CD4-positive, alpha-beta T cell treated with Interleukin-21 for 1 hour (primary cell): ENCODE measurements around the gene TWSG1.
"Not testable (repeated sequence)": the region's sequence is repeated elsewhere in the genome, so short reads cannot be mapped to it uniquely, and the experiment has no call there.

ENCODE experiments used
- DNase-seq: peaks from one replicate; pipeline ENCODE4 v3.0.0-alpha.2; 2020

TWSG1 gene

DNA sequence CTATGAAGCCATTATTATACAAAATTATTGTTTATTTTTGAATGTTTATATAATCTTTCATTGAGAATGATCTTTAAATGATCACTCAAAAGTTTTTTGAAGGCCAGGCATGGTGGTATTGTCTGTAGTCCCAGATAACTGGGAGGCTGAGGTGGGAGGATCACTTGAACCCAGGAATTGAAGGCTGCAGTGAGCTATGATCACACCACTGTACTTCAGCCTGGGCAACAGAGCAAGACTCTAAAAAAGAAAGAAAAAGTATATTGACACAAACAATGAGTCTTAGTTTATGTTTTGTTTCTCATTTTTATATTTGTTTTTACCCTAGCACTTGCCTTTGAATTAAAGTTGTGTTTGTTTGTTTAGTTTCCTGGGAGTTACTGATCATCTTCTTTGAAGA is 2.3 kb downstream of the TWSG1 start:
- no peak for DNase-seq

DNA sequence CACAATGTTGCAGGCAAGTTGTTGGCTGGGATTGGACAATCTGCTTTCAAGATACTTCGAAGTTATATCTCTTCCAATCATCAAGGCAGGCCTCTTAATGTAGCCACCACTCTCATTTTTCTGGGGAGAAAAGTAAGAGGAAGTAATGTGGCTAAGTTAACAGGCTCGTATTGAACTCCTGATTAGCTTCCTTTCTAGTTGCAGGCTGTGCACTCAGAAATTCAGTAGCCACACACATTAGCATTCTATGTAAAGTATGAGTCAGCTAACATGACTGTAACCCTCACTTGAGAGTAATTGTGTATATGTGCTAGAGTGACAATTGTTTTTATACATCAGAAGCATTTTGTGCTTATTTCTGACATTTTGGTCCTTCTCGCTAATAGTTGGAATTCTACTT is 3.3 kb downstream of the TWSG1 start:
- no peak for DNase-seq

DNA sequence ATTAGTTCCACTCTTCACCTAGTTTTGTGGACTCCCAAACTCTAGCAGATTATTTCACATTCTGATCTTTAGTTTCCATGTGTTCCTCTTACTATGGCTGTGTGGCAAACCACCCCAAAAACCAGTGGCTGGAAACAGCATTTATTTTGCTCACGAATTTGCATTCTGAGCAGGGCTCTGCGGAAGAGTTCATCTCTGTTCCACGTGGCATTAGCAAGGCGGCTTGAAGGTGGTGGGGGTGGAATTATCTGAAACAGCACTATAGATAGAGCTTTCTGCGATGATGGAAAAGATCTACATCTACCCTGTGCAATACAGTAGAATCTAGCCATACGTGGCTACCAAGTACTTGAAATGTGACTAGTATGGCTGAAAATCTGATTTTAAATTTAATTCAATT is 5.9 kb downstream of the TWSG1 start:
- DNase-seq = no peak

DNA sequence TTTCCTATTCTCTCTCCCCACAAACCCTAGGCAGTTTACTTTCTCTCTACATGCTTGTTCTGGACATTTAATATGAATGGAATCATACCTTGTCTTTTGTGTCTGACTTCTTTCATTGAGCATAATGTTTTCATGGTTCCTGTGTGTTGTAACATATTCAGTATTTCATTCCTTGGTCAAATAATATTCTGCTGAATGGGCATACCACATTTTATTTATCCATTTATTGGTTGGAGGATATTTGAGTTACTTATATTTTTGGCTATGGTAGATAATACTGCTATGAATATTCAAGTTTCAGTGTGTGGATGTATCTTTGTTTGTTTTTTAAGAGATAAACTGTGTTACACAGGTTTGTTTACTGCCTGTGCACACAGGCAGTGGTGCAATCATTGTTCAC is 9.0 kb downstream of the TWSG1 start:
- no peak for DNase-seq

DNA sequence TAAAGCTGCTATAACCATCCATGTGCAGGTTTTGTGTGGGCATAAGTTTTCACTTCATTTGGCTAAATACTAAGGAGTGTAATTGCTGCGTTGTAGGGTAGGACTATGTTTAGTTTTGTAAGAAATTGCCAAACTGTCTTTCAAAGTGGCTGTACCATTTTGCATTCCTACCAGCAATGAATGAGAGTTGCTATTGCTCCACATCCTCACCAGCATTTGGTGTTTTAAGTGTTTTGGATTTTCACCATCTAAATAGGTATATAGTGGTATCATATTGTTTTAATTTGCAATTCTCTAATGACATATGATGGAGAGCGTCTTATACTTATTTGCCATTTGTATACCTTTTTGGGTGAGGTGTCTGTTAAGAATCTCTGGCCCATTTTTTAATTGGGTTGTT is 12.2 kb downstream of the TWSG1 start:
- no peak for DNase-seq

DNA sequence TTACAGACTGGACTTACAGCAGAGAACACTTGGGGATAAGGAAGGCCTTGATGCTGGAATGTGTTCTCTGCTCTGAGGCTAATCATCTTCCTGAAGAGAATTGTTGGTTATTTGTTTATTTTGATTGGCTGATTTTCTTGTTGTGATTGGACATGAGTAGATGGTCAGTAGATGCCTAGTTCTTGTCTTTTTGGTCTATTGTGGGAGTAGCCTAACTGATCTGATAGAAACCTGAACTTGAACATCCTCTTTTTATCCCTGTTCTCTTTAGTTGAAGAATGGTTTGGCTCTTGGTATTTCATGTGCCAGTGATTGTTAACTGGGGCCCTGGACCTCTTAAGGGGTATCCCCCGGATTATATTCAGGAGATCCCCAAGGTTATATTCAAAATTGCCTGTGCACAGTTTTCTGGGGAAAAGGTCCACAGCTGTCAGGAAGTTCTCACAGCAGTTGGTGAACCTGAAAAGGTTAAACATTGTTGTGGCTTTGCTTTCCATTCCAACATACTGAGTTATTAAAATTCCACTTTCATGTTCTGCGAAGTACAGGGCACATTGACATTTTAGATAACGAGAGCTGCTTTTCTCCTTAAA is 13.6 kb downstream of the TWSG1 start:
- no peak for DNase-seq

DNA sequence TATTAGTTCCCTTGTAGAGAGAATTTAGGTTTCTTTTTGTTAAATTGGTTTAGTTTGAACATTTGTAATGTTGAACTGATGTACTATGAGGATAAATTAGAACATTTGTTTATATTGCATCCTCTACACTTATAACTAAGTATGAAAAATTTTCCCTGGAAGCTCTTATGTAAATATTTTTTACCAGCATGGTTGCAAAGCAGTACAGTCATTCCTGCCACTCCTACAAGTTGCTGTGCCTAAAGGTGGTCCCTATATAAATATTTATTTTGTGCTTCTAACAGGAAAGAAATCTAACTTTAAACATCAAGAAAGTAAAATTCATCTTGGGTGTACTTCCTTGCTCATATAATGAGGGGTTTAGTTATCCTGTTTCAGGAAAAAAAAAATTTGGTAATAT is 14.2 kb downstream of the TWSG1 start:
- DNase-seq = no peak

DNA sequence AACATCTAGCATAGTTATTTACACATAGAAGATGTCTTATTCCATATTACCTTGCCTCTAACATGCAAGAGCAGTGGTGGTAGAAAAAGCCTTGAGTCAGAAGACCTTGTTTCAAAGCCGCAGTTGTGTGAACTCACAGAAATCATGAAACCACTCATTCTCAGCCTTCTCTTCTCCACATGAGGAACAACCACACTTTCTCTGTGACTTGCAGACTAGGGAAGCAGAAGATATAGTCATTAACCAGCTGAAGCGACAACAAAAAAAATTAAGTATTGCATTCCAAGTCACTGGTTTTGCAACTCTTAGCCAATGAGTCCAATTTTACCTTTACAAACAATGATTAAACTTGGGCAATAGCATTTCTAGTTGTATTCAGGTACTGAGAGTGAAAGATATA is 19.0 kb downstream of the TWSG1 start:
- DNase-seq = no peak

DNA sequence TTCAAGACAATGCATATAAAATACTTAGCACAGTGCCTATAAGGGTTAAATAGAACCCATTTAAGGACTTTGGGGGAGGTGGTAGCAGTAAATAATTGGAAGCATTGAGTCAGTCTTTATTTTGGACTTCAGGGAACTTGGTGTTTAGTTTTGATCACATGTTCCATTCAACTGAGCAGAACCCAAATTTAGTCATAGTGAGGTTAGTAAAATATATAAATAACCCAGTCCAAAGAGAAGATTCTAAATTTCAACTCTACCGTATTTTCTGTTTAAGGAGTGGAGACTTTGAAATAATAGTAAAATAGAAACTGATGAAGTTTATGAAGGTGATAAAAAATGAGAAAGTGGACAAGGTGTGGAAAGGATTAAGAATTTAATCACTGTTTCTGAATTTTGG is 19.7 kb downstream of the TWSG1 start:
- no peak for DNase-seq

DNA sequence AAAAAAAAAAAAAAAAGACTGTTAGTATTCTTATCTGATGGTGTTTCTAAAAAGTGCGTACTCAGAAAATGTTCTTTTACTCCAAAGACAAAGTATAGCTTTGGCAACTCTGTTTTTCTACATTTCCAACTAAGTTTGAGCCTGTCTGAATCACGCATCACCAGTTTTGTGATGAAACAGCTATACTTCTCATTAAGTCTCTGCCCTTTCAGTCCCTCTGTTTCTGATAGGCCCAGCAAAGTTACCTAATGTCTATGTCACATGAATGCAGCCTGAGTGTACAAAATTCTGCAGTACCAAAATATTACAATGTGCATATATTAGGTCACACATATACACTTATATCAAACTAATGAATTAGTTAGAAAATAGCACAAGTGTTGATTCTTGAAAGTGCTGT is 22.4 kb downstream of the TWSG1 start:
- no peak for DNase-seq

DNA sequence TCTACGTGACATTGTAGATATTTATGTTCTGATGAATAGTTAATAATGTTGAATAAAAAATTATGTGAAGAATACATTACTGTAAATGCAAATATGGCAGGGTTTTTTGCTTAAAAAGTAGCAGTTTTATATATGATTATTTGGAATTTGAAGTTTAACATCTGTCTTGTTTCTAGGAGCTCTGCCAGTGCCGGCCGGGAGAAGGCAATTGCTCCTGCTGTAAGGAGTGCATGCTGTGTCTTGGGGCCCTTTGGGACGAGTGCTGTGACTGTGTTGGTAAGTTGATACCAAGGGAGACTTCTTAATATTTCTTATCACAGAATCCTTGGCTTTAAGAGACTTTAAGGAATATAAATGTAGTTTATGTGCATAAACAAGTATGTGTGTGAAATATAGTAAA is 25.2 kb downstream of the TWSG1 start:
- no peak for DNase-seq

DNA sequence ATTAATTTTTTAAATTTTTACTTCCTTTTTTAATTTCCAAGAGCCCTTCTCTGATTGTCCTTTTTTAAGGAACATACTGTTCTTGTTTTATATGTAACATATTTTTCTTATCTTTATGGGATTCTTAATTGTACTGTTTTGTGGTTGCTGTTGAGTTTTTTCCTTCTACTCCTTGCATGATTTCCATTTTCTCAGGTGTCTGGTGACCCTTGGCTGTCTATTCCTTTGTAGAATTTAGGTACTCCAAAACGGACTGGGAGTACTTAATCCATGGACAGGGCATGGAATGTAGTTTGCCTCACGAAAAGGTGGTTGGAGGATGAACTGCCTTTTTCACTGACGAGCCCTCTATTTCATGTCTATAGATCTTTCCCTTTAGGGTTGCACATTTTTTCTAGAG is 26.6 kb downstream of the TWSG1 start:
- no peak for DNase-seq

DNA sequence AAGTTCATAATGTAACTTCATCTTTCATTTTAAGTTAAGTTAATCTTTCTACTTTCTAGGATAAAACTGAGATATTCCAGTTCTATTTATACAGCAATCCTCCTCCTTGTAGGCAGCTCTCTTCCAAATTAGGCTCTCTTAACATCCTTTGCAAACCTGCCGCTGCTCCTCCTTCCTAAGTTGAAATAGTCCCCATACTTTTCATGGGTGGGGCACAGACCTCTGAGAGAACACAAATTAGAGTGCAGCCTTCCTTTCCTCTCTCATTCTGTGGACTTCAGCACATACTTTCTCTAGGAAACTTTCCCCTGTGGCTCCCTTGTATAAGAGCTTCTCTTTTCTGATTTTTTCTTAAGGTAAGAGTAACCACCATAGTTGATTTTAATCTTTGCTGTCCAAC is 28.3 kb downstream of the TWSG1 start:
- DNase-seq = no peak

DNA sequence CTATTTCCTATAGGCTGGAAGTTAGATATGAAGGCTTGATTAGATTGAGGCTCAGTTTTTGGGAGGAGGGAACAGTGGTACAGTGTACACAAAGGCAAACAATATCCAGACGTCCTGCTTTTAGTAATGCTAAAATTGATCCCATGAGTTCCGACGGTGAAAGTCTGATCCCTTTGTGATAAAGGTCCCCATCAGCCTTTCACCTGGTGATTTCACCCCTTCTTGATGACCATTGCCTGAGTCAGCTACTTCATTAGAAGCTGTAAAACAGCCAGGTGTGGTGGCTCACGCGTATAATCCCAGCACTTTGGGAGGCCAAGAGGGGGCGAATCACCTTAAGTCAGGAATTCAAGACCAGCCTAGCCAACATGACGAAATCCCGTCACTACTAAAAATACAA is 29.7 kb downstream of the TWSG1 start:
- DNase-seq = no peak

DNA sequence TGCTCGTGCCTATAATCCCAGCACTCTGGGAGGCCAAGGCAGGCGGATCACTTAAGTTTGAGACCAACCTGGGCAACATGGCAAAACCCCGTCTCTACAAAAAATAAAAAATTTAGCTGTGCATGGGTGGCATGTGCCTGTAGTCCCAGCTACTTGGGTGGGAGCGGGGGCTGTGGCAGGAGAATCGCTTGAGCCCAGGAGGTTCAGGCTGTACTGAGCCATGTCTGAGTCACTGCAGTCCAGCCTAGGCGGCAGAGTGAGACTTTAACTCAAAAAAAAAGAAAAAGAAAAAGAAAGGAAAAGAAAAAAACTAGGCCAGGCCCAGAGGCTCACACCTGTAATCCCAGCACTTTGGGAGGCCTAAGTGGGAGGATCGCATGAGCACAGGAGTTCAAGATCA is 30.8 kb downstream of the TWSG1 start:
- no peak for DNase-seq

DNA sequence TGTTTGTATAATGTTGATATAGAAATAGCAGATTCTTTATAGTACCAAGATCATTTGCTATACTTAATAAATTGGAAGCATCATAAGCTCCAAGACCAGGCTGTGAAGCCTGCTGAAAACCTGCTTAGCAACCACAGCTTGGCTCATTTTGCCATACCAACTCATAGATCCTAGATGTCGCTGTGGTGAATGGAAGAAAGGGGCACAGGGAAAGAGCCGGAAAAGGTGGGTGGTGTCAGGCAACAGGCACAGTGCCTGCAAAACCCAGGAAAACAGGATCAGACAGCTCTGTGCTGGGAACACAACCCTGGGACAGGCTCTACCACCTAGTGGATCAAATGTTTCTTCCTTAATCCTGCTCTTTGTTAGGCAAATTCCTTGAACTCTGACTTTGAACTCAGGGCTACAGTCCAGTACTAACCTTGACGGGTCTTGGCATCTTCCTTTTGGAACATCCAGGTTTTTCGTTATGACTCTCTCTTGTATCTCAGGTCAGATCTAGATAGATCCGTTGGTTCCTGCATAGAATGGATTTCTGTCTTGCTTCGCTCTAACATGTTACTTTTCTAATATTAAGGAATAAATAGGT is 31.6 kb downstream of the TWSG1 start:
- DNase-seq = no peak

DNA sequence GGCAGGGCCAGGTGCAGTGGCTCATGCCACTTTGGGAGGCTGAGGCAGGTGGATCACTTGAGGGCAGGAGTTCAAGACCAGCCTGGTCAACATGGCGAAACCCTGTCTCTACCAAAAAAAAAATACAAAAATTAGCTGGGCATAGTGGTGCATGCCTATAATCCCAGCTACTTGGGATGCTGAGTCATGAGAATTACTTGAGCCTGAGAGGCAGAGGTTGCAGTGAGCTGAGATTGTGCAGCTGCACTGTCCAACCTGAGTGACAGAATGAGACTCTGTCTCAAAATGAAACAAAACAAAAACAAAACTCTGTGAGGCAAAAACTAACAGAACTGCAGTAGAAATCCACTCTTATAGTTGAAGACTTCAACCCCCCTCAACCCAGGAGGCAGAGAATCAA is 38.7 kb downstream of the TWSG1 start:
- DNase-seq = not testable (repeated sequence)

DNA sequence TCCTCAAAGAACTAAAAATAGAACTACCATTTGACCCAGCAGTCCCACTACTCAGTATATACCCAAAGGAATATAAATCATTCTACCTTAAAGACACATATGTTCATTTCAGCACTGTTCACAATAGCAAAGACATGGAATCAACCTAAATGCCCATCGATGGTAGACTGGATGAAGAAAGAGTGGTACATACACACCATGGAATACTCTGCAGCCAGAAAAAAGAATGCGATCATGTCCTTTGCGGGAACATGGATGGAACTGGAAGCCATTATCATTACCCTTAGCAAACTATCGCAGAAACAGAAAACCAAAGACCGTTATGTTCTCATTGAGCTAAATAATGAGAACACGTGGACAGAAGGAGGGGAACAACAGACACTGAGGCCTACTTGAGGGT is 44.5 kb downstream of the TWSG1 start:
- DNase-seq = no peak

DNA sequence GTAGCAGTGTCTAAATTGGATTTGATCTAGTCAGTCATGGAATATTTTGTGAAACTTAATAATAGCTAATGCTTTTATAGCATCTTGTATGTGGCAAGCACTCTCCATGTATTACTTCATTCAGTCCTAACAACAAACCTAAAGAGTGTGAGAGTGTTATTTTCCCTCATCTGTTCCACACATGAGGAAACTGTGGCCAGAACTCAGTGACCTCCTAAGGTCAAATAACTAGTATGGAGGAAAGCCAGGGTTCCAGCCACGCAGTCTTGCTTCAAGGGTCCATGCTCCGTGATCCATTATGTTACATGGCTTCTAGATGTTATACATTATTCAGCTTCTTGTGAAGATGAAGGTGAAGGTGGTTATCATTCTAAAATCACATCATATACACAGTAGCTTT is 45.5 kb downstream of the TWSG1 start:
- no peak for DNase-seq

DNA sequence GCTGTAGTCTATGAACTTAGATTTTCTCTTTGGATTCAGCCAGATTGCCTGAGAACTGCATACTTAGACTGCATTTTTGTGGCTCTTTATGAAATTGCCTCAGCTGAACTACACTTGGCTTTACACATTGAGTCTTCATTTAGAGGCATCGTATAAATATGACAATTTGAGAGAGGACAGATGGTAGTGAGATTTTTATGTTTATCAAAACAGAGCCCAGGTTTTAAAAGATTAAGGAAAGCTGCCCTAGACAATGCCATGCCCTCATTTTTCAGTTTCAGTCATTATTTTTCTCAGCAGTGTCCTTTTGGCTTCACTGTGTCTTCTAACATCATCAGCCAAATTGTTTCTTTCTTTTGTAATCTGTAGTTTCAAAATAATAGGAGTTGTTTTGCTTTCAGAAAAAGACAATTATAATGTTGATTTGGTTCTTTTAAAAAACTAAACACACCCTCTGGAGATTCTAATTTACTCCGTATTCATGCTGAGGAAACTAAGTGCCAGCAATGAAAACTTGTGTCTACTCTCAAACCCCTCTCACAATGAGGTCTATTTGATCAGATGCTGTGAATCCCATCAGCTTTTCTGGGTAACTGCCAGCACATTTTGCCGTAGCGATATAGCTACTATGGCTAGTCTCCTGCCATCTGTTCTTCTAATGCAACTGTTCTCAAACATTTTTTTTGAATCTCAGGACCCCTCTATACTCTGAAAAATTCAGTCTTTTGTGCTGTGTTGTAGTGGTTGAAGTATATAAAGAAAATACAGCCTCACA is 46.2 kb downstream of the TWSG1 start:
- no peak for DNase-seq

DNA sequence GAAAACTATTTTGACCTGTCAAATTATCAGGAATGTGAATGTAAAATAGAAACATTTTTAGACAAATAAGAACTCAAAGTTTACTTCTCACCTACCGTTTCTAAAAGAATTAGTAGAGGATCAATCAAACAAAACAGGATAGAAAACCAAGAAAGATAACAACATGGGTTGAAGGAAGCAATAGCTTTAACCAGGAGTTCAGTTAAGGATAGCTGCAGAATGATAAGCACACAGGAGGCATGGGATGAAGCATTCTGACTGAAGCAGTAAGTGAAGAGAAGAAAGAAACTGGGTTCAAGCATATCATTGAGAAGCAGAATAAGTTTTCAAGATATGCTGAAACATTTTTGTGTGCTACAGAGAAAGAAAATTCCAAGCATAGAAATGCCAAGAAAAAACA is 52.3 kb downstream of the TWSG1 start:
- no peak for DNase-seq

DNA sequence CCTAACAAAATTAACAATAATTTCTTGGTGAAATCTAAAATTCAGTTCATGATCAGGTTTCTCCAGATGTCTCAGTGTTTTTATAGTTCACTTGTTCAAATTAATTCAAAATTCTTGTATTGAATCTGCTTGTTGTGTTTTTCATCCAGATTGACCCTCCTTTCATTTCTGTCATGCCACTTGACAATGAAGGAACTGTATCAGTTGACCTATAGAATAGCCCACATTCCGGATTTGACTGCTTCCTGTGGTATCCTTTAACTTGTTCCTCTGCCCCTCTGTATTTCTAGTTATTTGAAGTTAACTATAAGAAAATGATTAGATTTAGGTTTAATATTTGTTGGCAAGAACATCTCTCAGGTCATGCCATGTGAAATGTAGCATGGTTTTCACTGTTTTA is 53.3 kb downstream of the TWSG1 start:
- DNase-seq = no peak

DNA sequence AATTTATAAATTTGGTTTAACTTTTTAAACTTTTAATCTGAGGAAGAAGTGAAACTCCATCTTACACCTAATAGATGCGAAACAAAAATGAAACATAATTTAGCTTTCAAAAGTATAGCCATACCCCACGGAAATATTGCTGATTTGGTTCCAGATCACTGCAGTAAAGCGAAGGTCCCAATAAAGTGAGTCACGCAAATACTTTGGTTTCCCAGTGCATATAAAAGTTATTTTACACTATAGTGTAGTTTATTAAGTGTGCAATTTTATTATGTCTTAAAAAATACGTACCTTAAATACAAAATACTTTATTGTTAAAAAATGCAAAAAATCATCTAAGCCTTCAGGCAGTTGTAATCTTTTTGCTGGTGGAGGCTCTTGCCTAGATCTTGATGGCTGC is 55.1 kb downstream of the TWSG1 start:
- no peak for DNase-seq

DNA sequence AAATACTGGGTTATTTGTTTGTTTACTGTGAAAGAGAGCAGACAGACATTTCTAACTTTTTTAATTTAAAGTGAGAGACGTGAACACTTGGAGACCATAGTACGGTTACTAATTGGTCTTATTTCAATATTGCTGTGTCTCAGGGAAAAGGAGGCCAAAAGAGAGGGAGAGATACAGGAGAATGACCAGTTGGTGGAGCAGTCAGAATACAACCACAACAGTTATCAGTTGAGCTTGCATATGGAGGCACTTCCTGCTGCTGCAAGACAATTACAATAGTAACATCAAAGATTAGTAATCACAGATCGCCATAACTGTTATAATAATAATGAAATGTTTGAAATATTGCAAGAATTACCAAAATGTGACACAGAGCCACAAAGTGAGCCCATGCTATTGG is 58.2 kb downstream of the TWSG1 start:
- DNase-seq = no peak

DNA sequence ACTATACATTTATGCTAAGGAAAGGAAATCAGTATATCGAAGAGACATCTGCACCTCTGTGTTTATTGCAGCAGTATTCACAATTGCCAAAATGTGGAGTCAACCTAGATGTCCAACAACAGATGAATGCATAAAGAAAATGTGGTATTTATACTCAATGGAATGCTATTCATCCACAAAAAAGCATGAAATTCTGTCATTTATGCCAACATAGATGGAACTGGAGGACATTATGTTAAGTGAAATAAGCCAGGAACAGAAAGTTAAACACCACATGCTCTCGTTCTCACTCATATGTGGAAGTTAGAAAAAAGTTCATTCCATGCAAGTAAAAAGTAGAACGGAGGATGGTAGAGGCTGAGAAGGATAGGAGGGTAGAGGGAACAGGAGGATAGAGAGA is 59.5 kb downstream of the TWSG1 start:
- DNase-seq = no peak
